HG03064 (cell line): ENCODE measurements around the gene KCNQ1.

ENCODE experiments used
- ATAC-seq: cut with Tn5 transposase; IDR thresholded peaks from one replicate; pipeline ENCODE4 v1.9.1; 2021; ENCODE audit warnings: low read depth; ENCODE audit not compliant: unreplicated experiment

Gene KCNQ1

DNA sequence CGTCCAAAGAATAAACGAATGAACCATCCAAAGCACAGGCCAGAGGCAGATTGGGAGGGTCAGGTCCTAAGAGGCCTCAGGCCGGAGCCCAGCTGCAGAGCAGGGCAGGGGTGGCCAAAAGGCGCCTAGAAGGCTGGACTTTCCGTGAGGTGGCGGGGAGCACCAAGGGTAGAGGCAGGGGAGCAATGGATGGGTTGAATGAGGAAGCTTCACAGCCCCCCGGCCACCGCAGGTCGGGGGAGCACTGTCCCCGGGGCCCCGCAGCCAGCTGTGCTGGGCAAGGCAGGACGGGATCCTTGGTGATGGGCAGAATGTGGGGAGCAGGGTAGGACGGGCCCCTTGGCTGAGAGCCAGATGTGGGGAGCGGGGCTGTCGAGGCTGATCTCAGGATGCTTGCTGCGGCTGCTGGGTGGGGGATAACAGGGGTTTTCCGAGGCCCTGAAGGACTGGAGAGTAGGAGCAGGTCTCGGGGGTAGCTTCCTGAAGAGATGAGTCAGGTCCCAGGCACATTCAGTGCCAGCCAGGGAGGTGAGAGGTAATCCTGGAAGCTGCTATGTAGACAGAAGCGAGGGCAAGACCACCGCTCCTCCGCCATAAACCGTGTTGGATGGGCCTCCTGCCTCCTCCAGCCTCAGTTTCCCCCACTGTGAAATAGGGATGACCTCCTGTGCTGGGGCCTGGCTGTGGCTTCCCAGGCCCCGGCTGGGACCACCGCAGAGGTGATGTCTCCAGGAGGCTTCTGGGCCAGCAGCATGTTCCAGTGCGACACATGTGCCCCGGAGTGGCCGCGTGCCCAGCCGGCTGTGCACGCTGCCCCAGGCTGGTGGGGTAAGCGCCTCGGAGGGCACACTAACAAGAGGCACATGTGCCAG is 289.6 kb downstream of the KCNQ1 start:
- ATAC-seq = no peak

DNA sequence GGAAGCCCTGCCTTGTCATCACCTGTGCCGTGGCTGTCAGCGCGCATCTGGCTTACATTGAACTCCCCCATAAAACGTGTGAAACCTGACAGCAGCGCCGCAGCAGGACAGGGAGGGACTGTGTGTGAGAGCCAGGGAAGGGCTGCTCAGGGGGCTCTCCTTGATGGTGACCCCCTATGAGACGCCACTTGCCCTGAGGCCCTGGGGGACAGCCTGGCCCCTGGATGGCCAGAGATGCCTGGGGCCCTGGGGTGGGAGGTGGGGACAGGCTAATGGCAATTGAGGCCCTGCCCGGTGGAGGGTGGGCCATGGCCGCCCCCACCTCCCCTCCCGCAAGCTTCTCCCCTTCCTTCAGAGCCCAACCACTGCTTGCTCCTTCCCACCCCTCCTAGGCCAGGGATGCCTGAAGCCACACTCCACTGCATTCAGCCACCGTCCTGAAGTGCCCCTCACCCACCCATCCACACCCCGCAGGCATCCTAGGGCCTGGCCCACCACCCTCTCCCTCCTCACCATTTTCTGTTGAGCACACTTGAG is 290.3 kb downstream of the KCNQ1 start:
- no peak for ATAC-seq

GRCh38 chr11:2736577-2737225 is 291.9 kb downstream of the KCNQ1 start:
- ATAC-seq = no peak

DNA sequence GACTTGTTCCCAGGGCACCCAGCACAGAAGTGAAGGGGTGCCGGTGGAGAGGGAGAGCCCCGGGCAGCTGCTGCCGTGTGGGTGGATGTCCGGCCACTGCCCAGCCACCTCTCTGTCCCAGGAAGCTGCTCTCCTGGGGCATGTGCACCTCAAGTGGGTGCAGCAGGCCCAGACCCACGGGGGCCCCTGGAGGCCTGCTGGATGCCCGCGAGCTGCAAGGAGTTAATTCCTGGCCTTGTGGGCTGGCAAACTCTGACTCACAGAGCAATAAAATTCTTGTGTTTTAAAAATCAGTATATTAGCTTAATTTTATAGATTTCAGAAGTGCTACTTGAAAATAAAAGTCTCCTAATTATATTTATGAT is 292.4 kb downstream of the KCNQ1 start:
- ATAC-seq = no peak

GRCh38 chr11:2737866-2738265 is 293.1 kb downstream of the KCNQ1 start:
- ATAC-seq = no peak

DNA sequence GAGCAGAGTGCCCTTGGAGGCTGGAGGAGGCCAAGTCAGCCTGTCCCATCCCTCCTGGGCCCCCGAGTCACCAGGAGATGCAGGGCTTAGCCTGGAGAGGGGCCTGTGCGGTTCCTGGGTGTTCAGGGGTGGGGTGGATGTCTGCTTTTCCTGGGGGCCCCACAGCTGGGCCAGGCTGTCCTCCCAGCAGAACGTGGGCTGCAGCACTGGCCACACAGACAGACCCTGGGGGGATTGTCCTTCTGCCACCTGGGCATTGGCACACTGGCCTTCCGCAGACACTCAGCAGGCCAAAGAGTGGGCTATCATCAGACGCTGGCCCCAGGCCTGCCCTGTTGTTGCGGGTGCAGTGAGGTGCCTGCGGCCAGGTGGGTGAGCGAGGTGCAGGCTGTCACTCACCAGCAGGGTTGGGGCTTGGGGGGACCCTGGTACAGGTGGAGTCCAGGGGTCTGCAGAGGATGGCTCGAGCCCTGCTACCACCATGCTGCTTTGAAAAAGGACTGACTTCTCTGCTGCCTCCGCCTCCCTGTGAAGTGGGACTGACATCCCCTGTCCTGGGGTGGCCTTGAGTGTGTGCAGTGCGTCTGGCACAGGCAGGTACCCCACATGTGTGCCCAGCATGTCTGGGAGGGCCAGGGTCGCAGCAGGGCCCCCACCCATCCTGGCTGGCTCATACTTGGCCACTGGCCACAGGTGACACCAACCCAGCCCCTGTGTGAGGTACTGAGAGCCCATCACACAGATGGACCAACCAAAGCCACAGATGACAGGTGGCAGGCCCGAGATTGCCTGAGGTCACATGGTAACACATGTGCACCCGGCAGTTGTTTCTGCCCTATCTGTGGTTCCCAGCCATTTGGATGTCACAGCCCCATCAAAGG is 294.0 kb downstream of the KCNQ1 start:
- ATAC-seq = no peak

DNA sequence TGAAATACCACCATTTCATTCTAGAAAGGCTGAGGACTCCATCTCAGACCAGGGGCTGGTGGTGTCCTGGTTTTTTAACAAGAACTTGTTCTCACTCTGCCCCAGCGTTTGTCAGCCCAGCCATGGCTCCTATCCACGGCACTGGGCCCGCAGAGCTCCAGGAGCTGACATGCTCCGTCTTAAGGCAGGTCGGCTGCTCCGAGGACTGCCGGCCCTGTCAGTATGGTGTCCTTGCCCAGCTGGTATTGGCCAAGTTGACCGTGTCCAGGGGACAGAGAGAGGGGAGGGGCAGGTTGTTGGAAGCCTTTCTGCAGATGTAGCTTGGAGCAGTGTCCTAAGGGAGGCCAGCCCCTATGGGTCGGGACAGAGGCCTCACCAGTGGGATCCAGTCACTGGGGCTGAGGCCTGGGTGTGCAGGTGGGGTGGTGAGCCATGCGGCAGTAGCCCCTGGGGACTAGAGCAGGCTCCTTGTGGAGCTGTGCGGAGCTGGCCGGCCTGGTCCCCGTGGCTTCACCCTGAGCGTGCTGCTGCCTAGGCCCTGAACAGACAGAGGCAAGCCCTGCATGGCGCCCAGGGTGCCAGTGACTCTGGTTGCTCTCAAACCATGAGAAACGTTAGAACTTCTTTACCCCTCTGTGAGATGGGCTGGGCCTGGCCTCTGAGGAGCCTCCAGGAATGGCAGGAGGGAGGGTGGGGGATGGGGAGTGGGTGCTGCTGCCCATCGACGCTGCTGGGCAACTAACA is 294.9 kb downstream of the KCNQ1 start:
- no peak for ATAC-seq

DNA sequence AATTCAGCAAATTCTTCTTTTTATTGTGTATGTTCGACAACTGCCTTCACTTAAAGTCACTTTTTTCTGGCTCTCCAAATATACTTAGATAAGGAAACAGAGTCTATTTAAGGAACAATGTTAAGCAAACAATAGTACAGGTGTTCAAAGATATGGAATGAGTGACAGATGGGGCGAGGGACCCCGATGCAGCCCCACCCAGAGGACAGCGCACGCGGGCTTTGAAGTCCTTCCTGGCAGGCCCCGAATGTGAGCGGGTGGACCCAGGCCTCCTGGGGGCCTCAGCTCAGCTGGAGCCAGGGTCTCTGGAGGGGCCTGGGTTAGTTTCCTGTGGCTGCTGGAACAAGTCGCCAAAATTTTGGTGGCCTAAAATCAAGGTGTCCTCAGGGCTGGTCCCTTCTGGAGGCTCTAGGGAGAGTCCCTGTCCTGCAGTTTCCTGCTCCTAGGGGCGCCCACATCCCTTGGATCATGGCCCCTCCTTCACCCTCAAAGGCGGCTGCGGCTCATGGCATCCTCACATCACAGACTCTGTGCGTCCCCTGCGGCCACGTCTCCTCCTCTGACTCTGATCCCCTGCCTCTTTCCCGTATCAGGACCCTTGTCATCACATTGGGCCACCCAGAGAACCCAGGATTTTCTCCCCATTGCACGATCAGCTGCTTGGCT is 295.6 kb downstream of the KCNQ1 start:
- no peak for ATAC-seq

- ATAC-seq = no peak
Measured at GRCh38 chr11:2741006-2741376, 296.2 kb downstream of the KCNQ1 start.

DNA sequence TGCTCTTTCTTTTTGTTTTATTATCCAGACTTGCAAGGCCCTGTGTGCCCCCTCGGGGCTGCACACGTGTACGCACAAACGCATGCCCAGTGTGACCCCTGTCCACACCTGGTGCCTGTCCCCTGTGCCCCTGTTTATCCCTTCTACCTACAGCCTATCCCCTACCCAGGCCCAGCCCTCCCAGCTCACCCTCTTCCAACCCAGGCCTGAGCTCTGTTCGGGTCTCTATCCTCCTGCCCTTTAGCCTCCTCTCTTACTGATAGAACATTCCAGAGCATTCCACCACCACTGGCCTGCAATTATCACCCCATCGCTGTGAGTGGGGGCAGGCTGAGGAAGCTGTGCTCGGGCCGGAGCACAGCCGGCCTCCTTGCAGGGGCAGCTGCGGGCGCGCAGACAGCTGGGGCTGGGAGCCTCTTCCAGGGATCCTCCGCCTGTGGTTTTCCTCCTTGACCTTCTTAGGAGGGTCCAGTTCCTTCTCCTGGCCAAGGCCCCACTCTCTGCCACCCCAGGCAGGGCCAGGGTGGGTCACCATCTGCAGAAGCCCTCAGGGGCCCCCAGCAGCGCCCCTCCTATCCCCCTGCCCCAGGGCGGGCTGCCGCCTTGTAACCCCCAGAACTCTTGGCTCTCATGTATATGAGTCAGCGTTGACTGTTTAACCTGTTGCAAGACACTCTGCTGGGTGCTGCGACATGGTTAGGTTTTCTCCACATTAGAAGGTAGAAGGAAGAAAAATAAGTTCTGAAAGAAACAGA is 296.7 kb downstream of the KCNQ1 start:
- ATAC-seq = no peak

- no peak for ATAC-seq
Measured at GRCh38 chr11:2742201-2742600, 297.4 kb downstream of the KCNQ1 start.

- no peak for ATAC-seq
Measured at GRCh38 chr11:2742611-2743426, 298.0 kb downstream of the KCNQ1 start.

DNA sequence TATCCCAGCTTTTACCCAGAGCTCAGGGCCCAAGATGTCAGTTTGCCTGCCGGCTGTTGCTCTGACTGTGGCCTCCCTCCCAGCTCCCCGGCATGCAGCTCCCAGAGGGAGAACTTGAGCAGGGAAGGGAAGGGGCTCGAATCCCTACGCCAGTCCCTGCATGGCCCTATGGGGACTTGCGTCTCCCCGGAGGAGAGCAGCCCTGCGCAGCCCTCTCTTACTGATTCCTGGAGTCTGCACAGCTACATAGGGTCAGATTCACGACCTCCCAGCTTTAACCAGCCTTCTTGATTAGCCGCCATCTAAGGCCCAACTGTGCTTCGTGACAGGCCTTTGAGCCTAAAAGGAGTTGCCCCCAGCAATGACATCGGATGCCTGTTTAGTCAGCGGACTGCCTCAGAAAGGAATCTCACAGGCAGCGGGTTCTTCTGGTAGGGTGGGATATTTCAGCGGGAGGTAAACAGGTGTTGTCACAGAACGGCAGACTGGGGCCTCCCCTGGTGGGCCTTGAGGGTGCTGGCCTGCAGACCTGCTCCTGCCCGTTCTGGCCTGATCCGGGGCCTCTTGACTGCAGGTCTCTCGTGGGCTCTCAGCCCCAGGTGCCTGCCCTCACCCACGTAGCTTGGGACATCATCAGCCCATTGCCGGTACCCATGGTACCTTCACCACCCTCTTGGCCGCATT is 298.8 kb downstream of the KCNQ1 start:
- ATAC-seq = no peak

- ATAC-seq = no peak
Measured at GRCh38 chr11:2744166-2744565, 299.4 kb downstream of the KCNQ1 start.

DNA sequence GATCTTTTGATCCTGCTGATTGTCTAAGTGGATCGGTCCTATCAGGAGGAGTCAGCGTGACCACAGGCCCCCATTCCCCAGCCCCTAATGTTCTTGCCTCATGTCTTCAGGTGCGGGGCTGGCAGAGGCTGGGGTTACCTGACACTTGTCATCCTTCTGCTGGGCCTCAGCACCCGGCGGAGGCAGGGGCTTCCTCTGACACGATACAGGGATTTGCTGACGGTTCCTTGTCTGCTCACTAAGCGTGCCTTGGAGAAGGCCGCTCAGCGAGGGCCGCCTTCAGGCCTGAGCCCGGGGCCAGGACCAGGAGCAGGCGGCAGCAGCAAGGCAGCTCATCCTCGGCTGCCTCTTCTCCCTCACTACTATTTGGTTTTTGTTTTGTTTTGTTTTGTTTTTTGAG is 300.7 kb downstream of the KCNQ1 start:
- ATAC-seq = no peak

GRCh38 chr11:2746401-2747247 is 301.8 kb downstream of the KCNQ1 start:
- ATAC-seq = no peak
